ENCODE data around the gene KSR1.
"Not testable (repeated sequence)": the region's sequence is repeated elsewhere in the genome, so short reads cannot be mapped to it uniquely, and the experiment has no call there.

- peak; percentile 50 for TF ChIP-seq CTCF (conservative IDR thresholded peaks at IDR 0.05)
- TF ChIP-seq ZFX (IDR thresholded peaks at IDR 0.05), result not testable (repeated sequence)
These were observed 189.4 kb downstream of the KSR1 start for GRCh38 chr17:27645621-27646020.
